HG02970 (cell line): ENCODE measurements around the gene CCR3.
"Not testable (repeated sequence)": the region's sequence is repeated elsewhere in the genome, so short reads cannot be mapped to it uniquely, and the experiment has no call there.

Source experiments
- ATAC-seq: cut with Tn5 transposase; IDR thresholded peaks from one replicate; pipeline ENCODE4 v1.9.1; 2021; ENCODE audit warnings: mild to moderate bottlenecking, moderate library complexity, moderate number of reproducible peaks; ENCODE audit not compliant: unreplicated experiment, low FRiP score

The CCR3 gene

GRCh38 chr3:46242120-46242519, at the start of gene CCR3:
Gene CCR3 (plus strand): TSS chr3:46242460. CDS start chr3:46265159, 22,699 bp downstream.
- ATAC-seq = no peak

DNA sequence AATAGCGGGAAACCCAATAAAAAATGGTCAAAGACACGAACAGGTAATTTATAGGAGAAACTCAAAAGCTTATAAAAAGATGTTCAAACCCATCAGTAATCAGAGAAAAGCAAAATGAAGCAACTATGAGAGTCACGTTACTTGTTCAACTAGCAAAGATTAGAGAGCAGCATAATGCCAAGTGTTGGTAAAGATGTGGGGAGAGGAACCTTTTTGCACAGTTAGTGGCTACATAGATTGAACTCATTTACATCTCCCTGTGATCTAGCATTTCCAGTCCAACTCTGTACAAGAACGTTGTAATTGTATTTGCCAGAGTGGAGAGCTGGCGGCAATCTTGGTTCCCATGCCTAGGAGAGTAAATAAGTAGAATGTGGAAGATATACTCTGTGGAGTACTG, 49.3 kb upstream of the CCR3 start:
- ATAC-seq = no peak

GRCh38 chr3:46193436-46193835, 48.8 kb upstream of the CCR3 start:
- no peak for ATAC-seq

DNA sequence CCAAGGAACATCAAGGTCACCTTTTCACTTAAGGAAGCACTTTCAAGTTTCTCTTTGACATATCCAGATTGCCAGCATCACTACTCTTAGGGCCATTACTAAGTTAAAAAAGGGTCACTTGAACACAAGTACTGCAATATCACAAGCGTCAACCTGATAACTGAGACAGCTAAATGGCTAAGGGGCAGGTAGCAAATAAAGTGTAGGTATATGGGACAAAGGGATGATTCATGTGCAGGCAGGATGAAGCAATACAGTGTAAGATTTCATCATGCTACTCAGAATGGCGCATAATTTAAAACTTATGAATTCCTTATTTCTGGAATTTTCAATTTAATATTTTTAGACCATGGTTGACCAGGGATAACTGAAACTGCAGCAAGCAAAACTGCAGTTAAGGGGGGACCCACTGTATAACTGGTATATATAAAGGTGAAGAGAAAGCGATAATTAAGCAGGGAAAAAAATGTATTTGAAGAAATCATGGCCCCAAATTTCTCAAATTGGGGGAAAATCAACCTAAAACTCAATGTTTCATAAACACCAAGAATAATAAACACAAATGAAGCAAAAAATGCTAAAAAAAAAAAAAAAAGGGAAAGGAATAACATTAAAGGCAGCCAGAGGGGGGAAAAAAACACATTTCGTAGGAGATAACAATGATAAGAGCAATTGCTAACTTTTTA, 47.2 kb upstream of the CCR3 start:
- ATAC-seq = no peak

GRCh38 chr3:46196261-46196957, 45.9 kb upstream of the CCR3 start:
- ATAC-seq = no peak

DNA sequence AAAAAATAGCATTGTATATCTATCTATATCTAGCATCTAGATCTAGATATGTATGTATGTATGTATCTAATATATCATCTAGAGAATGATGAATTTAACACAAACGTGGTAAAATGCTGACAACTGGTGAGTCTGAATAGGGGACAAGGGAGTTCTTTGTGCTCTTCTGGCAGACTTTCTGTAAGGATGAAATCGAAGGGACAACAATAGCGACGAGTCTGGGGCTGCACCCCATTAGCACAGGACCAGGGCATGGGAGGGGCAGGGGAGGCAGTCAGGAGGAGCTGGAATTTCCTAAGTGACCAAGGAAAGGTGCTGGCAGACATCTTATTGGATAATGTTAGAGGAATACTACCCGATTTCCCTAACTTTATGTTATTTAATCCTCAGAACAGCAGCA, 42.0 kb upstream of the CCR3 start:
- ATAC-seq = no peak

DNA sequence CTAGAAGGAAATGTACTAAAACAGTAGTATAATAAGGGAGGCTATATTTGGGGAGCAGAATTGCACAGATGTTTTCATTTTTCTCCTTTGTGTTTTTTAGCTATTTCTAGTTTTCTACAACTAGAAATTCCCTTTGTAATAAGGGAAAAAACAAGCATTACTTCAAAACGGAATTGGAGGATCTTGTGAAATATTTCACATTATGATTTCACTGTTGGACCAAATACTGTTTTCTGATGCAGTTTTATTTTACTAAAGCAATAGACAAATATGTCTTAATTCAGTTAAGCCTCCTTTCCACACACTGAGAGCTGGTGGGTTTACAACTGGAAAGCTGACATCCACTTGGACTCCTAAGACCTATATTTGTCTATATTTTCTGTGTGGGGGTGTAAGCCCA, 41.5 kb upstream of the CCR3 start:
- ATAC-seq = no peak

- ATAC-seq = no peak
These were observed 39.7 kb upstream of the CCR3 start for GRCh38 chr3:46202535-46202934.

GRCh38 chr3:46203681-46204080, 38.6 kb upstream of the CCR3 start:
- no peak for ATAC-seq

GRCh38 chr3:46205286-46205960, 36.8 kb upstream of the CCR3 start:
- ATAC-seq = no peak

DNA sequence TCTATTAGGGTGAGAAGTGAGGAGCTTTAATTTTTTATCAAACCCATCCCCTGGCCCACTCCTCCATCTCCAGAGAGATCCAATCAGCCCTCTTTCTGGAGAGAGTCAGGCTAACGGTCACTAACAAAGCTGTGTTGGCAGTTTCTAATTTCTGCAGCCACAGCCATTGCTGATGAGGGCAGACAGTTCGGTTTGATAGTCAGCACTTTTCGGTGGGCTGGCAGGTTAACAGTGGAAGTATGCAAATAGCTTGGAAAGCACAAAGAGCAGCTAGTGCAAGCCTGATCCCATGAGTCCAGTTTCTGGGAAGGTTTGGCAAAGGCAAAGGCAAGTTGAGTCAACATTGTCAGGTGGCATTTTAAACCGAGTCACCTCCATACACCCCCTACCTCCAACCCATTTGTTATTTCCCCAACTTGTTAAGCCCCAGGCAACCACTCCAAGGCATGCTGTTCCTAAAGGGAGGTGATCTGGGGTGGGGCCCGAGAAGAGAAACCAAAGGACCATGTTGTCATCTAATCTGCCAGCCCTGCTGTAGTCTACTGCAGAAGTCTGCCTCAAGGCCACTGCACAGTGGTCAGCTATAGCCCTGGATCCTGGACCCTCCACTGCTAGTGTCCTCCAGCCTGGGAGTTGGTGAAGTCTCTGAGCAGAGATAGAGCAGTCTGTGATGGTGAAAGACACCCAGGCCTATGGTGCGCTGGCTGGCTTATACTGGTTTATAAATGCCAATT, 35.8 kb upstream of the CCR3 start:
- no peak for ATAC-seq

DNA sequence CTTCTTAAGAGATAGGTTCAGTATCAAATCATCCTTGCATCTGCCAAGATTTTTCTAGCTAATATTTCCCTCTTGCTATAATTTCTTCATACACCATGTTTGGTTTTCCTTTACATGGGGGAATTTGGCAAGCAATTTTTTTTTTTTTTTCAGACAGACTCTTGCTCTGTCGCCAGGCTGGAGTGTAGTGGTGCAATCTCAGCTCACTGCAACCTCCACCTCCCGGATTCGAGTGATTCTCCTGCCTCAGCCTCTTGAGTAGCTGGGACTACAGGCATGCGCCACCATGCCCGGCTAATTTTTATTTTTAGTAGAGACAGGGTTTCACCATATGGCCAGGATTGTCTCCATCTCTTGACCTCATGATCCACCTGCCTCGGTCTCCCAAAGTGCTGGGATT, 34.7 kb upstream of the CCR3 start:
- ATAC-seq = not testable (repeated sequence)

DNA sequence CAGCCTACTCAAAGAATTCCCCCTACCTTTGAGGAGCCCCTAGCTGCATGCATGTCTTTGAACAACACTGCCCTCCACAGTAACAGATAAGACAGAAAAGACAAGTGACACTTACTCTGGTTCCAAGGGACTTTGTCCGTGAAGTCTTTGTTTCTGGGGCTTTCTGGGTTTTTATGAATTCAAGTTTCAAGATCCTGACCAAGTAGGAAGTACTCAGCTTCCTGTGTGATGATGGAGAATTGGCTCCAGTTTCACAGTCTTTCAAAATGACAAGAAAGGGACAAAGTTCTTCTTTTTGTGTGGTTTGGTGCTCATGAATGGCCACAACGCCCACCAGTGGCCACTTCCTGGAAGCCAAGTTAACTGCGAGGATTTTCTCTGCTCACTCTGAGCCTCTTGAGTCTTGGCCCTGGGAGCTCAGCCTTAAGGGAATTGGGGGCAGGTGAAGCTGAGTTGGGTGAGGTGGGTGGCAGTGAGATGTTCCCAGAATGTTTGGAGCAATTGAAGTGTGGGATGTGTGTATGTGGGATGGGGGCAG, 34.0 kb upstream of the CCR3 start, which contains the start of gene CCR1:
CCR1 (minus strand) TSS at position 147 of the 538 bp plus-strand sequence. CDS start 4,000 bp downstream, outside the sequence.
- peak; percentile 60 for ATAC-seq

DNA sequence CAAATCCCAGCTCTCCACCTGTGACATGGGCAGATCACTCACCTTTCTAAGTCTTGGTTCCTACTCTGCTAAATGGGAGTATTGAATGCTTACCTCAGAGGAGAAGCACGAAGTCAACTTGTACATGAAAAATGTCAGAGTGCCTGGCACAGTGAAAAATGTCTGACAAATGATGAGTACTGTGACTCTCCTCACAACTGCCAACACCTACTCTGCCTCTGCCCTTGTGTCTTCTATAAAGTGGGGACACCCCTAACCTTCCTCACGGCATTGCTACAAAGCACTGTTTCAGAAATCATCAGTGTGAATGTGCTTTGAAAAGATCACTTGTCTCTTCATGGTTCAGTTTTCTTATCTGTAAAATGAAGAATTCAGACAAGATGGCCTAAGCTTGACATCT, 33.2 kb upstream of the CCR3 start:
- no peak for ATAC-seq

GRCh38 chr3:46209746-46210470, 32.4 kb upstream of the CCR3 start:
- ATAC-seq = no peak

DNA sequence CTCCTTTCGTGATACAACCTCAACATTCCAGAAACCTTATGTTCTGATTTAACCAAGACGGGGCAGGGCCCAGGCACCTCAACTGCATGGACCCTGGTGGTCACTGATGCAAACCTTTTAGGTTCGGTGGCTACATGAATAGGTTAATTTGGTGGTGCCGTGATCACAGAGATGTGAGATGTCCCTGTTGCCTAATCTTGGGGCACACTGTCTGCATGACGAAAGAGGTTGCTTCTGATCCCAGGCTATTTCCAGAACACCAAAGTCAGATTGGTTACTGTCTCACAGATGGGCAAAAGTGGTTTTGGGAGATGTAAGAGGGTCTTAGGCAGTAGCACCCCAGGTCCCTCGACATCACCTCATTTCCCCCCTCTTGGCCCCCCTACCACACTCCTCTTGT, 30.2 kb upstream of the CCR3 start:
- no peak for ATAC-seq

DNA sequence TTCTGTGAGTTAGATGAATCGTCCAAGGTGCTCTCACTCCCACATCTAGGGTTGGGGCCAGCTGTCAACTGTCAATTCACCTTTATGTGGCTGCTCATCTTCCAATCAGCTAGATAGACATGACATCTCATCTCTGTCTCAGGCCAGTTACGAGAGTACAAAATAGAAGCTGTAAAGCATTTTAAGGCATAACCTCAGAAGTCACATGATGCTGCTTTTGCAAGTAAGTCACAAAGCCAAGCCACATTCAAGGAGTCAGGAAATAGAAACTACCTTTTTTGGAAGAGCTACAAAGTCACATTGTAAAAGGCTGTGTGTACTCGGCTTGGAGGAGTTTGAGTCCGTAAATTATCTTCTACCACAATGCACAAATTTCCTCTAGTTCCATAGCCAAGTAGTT, 29.1 kb upstream of the CCR3 start:
- ATAC-seq = no peak

- no peak for ATAC-seq
These were observed 27.4 kb upstream of the CCR3 start for GRCh38 chr3:46214751-46215352.

GRCh38 chr3:46215810-46216414, 26.3 kb upstream of the CCR3 start:
- no peak for ATAC-seq
